Measurements from ENCODE around the gene COG3. TPM values are rescaled to one million over a fixed set of nuclear protein-coding genes. Genes with fewer than 3 reads are reported as not detected.

COG3 gene
- total and polyA plus RNA-seq, 10 of the 15 experiments (the other 5 are each of a cell fraction or from before 2014, with no cell fraction given): 6.1 to 35.1 (median 22.6) TPM

DNA sequence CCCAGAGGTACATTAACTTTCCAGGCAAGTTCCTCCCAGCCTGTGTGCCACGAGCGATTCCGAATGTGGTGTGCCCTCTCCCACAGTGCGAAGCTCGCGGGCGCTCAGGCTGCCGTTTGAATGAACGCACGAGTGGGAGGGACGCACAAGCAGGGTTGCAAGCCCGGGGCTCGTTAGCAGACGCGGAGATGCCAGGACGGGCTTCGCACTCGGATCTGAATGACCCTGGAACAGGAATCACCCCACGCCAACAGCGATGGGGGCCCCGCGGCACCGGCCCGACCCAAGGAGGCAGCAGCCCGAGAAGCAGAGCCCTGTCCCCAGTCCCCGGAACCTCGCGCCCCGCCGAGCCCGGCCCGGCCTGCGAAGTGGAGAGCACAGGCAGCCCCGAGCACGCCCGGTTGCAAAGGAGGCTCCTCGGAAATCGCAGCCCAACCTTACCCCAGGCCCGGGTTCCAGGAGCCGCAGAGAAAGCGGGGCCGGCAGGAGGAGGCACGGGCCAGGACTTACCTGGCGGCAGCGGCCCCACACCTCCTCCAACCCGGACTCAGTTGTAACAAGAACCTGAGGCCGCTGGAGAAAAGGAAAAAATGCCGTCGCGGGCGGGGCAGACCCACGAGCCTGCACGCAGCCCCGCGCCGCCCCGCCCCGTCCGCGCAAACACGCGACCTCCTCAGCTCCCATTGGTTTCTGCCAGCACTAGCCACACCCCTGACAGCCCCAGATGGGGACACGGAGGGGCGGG lies 46.8 kb upstream of the COG3 start, which contains the start of gene SLC25A30 (continued):
- TF ChIP-seq EED (IDR thresholded peaks at IDR 0.05; ENCODE audit: low read depth): no peak
- TF ChIP-seq, protein P1, sequence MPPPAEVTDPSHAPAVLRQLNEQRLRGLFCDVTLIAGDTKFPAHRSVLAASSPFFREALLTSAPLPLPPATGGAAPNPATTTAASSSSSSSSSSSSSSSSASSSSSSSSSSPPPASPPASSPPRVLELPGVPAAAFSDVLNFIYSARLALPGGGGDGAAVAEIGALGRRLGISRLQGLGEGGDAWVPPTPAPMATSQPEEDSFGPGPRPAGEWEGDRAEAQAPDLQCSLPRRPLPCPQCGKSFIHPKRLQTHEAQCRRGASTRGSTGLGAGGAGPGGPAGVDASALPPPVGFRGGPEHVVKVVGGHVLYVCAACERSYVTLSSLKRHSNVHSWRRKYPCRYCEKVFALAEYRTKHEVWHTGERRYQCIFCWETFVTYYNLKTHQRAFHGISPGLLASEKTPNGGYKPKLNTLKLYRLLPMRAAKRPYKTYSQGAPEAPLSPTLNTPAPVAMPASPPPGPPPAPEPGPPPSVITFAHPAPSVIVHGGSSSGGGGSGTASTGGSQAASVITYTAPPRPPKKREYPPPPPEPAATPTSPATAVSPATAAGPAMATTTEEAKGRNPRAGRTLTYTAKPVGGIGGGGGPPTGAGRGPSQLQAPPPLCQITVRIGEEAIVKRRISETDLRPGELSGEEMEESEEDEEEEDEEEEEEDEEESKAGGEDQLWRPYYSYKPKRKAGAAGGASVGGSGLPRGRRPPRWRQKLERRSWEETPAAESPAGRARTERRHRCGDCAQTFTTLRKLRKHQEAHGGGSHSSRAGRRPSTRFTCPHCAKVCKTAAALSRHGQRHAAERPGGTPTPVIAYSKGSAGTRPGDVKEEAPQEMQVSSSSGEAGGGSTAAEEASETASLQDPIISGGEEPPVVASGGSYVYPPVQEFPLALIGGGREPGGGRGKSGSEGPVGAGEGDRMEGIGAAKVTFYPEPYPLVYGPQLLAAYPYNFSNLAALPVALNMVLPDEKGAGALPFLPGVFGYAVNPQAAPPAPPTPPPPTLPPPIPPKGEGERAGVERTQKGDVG (CRISPR knock-in tag; IDR thresholded peaks at IDR 0.05): no peak
- TF ChIP-seq, protein P2, sequence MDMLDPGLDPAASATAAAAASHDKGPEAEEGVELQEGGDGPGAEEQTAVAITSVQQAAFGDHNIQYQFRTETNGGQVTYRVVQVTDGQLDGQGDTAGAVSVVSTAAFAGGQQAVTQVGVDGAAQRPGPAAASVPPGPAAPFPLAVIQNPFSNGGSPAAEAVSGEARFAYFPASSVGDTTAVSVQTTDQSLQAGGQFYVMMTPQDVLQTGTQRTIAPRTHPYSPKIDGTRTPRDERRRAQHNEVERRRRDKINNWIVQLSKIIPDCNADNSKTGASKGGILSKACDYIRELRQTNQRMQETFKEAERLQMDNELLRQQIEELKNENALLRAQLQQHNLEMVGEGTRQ (IDR thresholded peaks at IDR 0.05; ENCODE audit: borderline replicate concordance, low read depth, low read length): no peak
- TF ChIP-seq, protein P3, sequence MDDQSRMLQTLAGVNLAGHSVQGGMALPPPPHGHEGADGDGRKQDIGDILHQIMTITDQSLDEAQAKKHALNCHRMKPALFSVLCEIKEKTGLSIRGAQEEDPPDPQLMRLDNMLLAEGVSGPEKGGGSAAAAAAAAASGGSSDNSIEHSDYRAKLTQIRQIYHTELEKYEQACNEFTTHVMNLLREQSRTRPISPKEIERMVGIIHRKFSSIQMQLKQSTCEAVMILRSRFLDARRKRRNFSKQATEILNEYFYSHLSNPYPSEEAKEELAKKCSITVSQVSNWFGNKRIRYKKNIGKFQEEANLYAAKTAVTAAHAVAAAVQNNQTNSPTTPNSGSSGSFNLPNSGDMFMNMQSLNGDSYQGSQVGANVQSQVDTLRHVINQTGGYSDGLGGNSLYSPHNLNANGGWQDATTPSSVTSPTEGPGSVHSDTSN (IDR thresholded peaks at IDR 0.05; ENCODE audit: insufficient replicate concordance, low read depth, low read length): peak; percentile 35
- TF ChIP-seq, protein P4, sequence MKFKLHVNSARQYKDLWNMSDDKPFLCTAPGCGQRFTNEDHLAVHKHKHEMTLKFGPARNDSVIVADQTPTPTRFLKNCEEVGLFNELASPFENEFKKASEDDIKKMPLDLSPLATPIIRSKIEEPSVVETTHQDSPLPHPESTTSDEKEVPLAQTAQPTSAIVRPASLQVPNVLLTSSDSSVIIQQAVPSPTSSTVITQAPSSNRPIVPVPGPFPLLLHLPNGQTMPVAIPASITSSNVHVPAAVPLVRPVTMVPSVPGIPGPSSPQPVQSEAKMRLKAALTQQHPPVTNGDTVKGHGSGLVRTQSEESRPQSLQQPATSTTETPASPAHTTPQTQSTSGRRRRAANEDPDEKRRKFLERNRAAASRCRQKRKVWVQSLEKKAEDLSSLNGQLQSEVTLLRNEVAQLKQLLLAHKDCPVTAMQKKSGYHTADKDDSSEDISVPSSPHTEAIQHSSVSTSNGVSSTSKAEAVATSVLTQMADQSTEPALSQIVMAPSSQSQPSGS (IDR thresholded peaks at IDR 0.05; ENCODE audit: low read length): no peak
- TF ChIP-seq POLR2AphosphoS2 (IDR thresholded peaks at IDR 0.05; ENCODE audit: low read depth, low read length): no peak
- peak; percentile 44; the same call in 1 of the 2 replicates for TF ChIP-seq DPF2 (IDR thresholded peaks at IDR 0.05)
- 0 out of 4 replicates have a peak, but pooled peaks of 1 of the 2 experiments have one; percentile 4 for TF ChIP-seq SRF (IDR thresholded peaks at IDR 0.05; ENCODE audit: low read depth in 2 of 2, low read length in 2 of 2)
- no peak for TF ChIP-seq SIX5 (IDR thresholded peaks at IDR 0.05; ENCODE audit: low read depth, low read length, severe bottlenecking)
- no peak for TF ChIP-seq BCL11A (IDR thresholded peaks at IDR 0.05; ENCODE audit: low read depth, low read length)
- peak in 1 of 2 experiments; percentile 24; a peak in 2 of 4 replicates for TF ChIP-seq IKZF2 (IDR thresholded peaks at IDR 0.05)
- TF ChIP-seq, protein P5, sequence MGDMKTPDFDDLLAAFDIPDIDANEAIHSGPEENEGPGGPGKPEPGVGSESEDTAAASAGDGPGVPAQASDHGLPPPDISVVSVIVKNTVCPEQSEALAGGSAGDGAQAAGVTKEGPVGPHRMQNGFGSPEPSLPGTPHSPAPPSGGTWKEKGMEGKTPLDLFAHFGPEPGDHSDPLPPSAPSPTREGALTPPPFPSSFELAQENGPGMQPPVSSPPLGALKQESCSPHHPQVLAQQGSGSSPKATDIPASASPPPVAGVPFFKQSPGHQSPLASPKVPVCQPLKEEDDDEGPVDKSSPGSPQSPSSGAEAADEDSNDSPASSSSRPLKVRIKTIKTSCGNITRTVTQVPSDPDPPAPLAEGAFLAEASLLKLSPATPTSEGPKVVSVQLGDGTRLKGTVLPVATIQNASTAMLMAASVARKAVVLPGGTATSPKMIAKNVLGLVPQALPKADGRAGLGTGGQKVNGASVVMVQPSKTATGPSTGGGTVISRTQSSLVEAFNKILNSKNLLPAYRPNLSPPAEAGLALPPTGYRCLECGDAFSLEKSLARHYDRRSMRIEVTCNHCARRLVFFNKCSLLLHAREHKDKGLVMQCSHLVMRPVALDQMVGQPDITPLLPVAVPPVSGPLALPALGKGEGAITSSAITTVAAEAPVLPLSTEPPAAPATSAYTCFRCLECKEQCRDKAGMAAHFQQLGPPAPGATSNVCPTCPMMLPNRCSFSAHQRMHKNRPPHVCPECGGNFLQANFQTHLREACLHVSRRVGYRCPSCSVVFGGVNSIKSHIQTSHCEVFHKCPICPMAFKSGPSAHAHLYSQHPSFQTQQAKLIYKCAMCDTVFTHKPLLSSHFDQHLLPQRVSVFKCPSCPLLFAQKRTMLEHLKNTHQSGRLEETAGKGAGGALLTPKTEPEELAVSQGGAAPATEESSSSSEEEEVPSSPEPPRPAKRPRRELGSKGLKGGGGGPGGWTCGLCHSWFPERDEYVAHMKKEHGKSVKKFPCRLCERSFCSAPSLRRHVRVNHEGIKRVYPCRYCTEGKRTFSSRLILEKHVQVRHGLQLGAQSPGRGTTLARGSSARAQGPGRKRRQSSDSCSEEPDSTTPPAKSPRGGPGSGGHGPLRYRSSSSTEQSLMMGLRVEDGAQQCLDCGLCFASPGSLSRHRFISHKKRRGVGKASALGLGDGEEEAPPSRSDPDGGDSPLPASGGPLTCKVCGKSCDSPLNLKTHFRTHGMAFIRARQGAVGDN (IDR thresholded peaks at IDR 0.05): peak; percentile 51; the same call in 1 of the 2 replicates
- no peak for TF ChIP-seq ZNF207 (IDR thresholded peaks at IDR 0.05; ENCODE audit: borderline replicate concordance)
- no peak; the same call in 1 of the 2 replicates for TF ChIP-seq RUNX3 (IDR thresholded peaks at IDR 0.05; ENCODE audit: low read length)
- no peak for TF ChIP-seq KAT2A (conservative IDR thresholded peaks at IDR 0.05; ENCODE audit: control insufficient read depth, low read depth, low read length)
